AG04450 (cell line): Measurements from ENCODE around the gene RASGEF1C. TPM values are rescaled to one million over a fixed set of nuclear protein-coding genes. Genes with fewer than 3 reads are reported as not detected.
"Not testable (repeated sequence)": the region's sequence is repeated elsewhere in the genome, so short reads cannot be mapped to it uniquely, and the experiment has no call there.

Experiments
- CTCF ChIA-PET: fragments of 300-600, 350-600 bp; formaldehyde crosslinking; extraction: SDS; loops from one replicate; lab custom pipeline; 2022; ENCODE audit warnings: antibody characterized with exemption, inconsistent platforms; lab: Charles Lee
- POLR2A ChIA-PET: fragments of 350-600 bp; formaldehyde crosslinking; extraction: SDS; loops from one replicate; lab custom pipeline; 2021; ENCODE audit warnings: antibody characterized with exemption, inconsistent platforms; lab: Yijun Ruan, JAX
- DNase-seq: peaks from one replicate; pipeline ENCODE4 v3.0.0-alpha.2; 2011; ENCODE audit warnings: low read depth, low spot score
- H3K27ac ChIP-seq: one replicate; pipeline ENCODE4 v1.5.1; 2012; ENCODE audit warnings: low read depth, low read length, control low read depth
- H3K27me3 ChIP-seq: one replicate; pipeline ENCODE4 v1.6.0; 2012; ENCODE audit warnings: low read length; ENCODE audit not compliant: control insufficient read depth, insufficient read depth
- H3K4me3 ChIP-seq: 2 replicates; pipeline ENCODE4 v1.5.1; 2011; ENCODE audit warnings: mild to moderate bottlenecking, low read depth, low read length, control low read depth
- H3K9me3 ChIP-seq: 2 replicates; pipeline ENCODE4 v1.5.1; 2012; ENCODE audit warnings: low read length; ENCODE audit not compliant: control insufficient read depth, insufficient read depth
- CTCF ChIP-seq: IDR thresholded peaks from 2 replicates; pipeline ENCODE4 v1.5.1; 2011; ENCODE audit warnings: low read depth, low read length, control low read depth, inconsistent platforms
- polyA plus RNA-seq: library from polyadenylated mRNA; depleted of rRNA; stranded (reverse); fragments of >200 nt; gene quantifications from 2 replicates; pipeline ENCODE4 v1.2.3, GENCODE V29; 2011

The RASGEF1C gene
- polyA plus RNA-seq, 1 experiment: not detected

DNA sequence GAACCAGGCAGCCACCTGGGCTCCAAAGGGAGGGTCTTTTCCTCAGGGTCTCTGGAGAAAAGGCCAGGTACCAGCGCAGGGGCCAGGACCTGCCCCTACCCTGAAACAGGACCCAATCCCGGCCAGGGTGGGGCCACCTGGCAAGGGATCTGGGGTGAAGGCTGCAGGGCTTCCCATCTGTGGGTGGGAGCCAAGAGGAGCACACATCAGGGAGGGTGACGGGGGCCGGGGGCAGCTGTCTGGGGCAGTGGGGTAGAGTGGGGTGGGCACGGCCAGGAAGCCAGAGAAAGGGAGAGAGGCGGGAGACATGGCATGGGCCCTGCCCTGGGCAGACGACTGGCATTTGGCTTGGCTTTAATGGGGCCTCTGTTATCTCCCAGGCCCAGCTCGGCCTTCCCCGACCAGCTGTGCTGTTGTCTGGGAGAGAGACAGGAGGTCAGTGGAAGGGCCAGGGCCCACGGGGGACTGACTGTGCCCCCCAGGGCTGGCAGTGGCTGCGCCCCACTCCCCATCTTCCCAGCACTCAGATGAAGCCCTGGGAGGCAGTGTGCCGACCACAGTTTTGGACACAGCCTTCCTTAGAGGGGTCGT, 80.2 kb downstream of the RASGEF1C start:
- peaks cover 28% of the 10 kb centered on the region for H3K27me3 ChIP-seq
- DNase-seq: no peak
- CTCF ChIA-PET: interaction anchor here (0.9 to 1.9 kb wide), 3 partner anchors 65 to 162 kb away, joined by 3 to 20 read pairs (median 4); partner anchors contain the start of gene RASGEF1C
- POLR2A ChIA-PET: no interaction called here
- H3K9me3 ChIP-seq: no peaks in the 10 kb centered on the region; the same call in 1 of the 2 replicates
- no peak for TF ChIP-seq CTCF
- H3K4me3 ChIP-seq: no peak overlapping the region
- H3K27ac ChIP-seq: no peak overlapping the region

DNA sequence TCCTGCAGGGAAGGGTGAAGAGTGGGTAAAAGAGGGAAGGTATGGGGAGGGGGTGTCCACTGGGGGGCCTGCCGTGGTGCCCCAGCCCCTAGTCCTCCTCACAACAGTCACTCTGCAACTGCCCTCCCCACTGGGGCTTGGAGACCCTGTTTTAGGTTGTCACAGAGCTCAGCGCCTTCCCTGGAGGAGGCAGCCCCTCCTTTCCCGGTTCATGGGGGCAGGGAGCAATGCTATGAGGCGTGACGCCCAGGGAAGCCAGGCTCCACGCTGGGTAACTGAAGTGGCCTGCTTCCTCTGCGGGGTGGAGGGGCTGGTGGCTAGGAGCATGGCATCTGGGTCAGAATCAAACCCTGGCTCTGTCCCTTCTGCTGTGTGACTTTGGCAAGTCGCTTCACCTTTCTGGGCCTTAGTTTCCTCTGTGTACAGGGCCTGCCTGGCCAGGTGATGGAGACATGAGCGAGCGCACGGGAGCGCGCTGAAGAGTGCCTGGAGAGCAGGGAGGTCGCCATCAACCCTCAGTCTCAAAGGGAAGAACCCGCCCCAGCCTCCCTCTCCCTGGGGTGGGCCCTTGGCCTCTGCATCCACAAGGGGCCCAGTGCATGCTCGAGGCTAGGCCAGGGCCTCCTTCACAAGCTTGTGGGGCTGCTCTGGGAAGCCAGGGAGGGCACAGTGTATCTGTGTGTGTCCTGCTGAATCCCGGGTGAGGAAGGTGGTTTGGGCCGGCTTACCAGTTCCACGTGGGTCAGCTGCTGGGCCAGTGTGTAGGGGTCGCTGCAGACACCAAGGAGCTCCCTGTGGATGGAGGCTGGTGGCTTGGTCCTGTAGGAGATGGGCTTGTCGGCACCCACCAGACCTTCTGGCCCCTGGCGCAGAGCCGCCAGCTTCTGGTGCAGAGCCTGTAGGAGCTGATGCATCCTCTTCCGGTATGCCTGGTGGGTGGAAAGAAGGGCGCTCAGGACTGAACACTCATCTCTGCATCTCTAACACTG, 81.0 kb downstream of the RASGEF1C start:
- POLR2A ChIA-PET: no interaction called here
- Histone ChIP-seq H3K27me3 (peaks cover 25% of the 10 kb centered on the region), H3K4me3 (no peak overlapping the region), H3K27ac (no peak overlapping the region), H3K9me3 (no peaks in the 10 kb centered on the region; the same call in 1 of the 2 replicates)
- TF ChIP-seq CTCF: no peak
- CTCF ChIA-PET: interaction anchor here (0.9 to 1.9 kb wide), 5 partner anchors 64 to 343 kb away, joined by 3 to 20 read pairs (median 5); partner anchors contain the start of gene RASGEF1C
- no peak for DNase-seq

GRCh38 chr5:180126716-180127681, 82.0 kb downstream of the RASGEF1C start:
- Histone ChIP-seq H3K27ac (no peak overlapping the region), H3K27me3 (peaks cover 22% of the 10 kb centered on the region), H3K9me3 (no peaks in the 10 kb centered on the region; the same call in 1 of the 2 replicates), H3K4me3 (no peak overlapping the region)
- POLR2A ChIA-PET: no interaction called here
- DNase-seq: no peak
- CTCF ChIA-PET: interaction anchor here (0.6 to 4.0 kb wide), 9 partner anchors 80 to 930 kb away, joined by 3 to 31 read pairs (median 5); partner anchors contain the start of gene RASGEF1C
- peak; percentile 74 for TF ChIP-seq CTCF

GRCh38 chr5:180126156-180126555, 82.9 kb downstream of the RASGEF1C start:
- peaks cover 16% of the 10 kb centered on the region for H3K27me3 ChIP-seq
- DNase-seq, H3K4me3 ChIP-seq, H3K27ac ChIP-seq, H3K9me3 ChIP-seq, POLR2A ChIA-PET: not testable (repeated sequence)
- CTCF ChIA-PET: interaction anchor here (0.6 to 4.0 kb wide), 5 partner anchors 81 to 931 kb away, joined by 3 to 31 read pairs (median 4); partner anchors contain the start of gene RASGEF1C

GRCh38 chr5:180124662-180125061, 84.3 kb downstream of the RASGEF1C start:
- POLR2A ChIA-PET, H3K9me3 ChIP-seq, H3K4me3 ChIP-seq, H3K27ac ChIP-seq, H3K27me3 ChIP-seq, DNase-seq: not testable (repeated sequence)
- CTCF ChIA-PET: interaction anchor here (1.2 to 4.0 kb wide), 4 partner anchors 85 to 204 kb away, joined by 4 to 31 read pairs (median 6); partner anchors contain the start of gene RASGEF1C
